Heart right ventricle (tissue), 16 donors: ENCODE measurements around the gene SOBP. TPM values are rescaled to one million over a fixed set of nuclear protein-coding genes. Genes with fewer than 3 reads are reported as not detected.

Source experiments
- ATAC-seq, 8 donors: fragments of 200-7000 bp; cut with Tn5 transposase; one replicate each; pipeline ENCODE4 v1.9.1; 2020; ENCODE audit warnings: mild to moderate bottlenecking in 8 of 8, moderate library complexity in 8 of 8, moderate number of reproducible peaks in 1 of 8
- DNase-seq, 2 donors: peaks; one replicate each; pipeline ENCODE4 v3.0.0-alpha.2; 2020
- H3K27ac ChIP-seq, 10 donors: fragments of 200-600 bp; sonication (generic) in 2 of 10; one replicate each; pipeline versions ENCODE4 v1.5.0 to v1.8.0; 2020 to 2022; ENCODE audit warnings: mild to moderate bottlenecking in 3 of 10
- H3K27me3 ChIP-seq, 7 donors: fragments of 200-600 bp; one replicate each; pipeline ENCODE4 v1.8.0; 2021 to 2022; ENCODE audit warnings: mild to moderate bottlenecking in 2 of 7
- H3K36me3 ChIP-seq, 9 donors: fragments of 200-600 bp; sonication (generic) in 1 of 9; one replicate each; pipeline versions ENCODE4 v1.5.0 to v1.8.0; 2020 to 2022; ENCODE audit warnings: mild to moderate bottlenecking in 2 of 9
- H3K4me1 ChIP-seq, 9 donors: fragments of 200-600 bp; sonication (generic) in 1 of 9; one replicate each; pipeline versions ENCODE4 v1.5.0 to v1.8.0; 2020 to 2022; ENCODE audit warnings: mild to moderate bottlenecking in 4 of 9
- H3K4me3 ChIP-seq, 10 donors: fragments of 200-600 bp; sonication (generic) in 2 of 10; one replicate each; pipeline versions ENCODE4 v1.5.0 to v1.8.0; 2020 to 2022; ENCODE audit warnings: mild to moderate bottlenecking in 7 of 10, moderate library complexity in 2 of 10
- H3K9me3 ChIP-seq, 11 donors: fragments of 200-600 bp in 10 of 11; sonication (generic) in 2 of 11; one replicate each; pipeline versions ENCODE4 v1.5.0 to v1.8.0; 2013 to 2022; ENCODE audit warnings: mild to moderate bottlenecking in 2 of 11, control low read depth in 1 of 11, moderate library complexity in 1 of 11
- CTCF ChIP-seq, 9 donors: fragments of 200-600 bp; sonication (generic) in 2 of 9; IDR thresholded peaks; one replicate each; pipeline versions ENCODE4 v1.5.0 to v1.8.0; 2021 to 2022; ENCODE audit warnings: antibody characterized with exemption in 9 of 9, mild to moderate bottlenecking in 5 of 9, moderate library complexity in 1 of 9
- WGBS, 2 donors: extraction: QIAGEN DNeasy Blood & Tissue Kit; methylation state at CpG; one replicate each; pipeline ENCODE4 v1.1.7; 2013; ENCODE audit warnings: inconsistent platforms in 1 of 2; 5-methylcytosine and 5-hydroxymethylcytosine counted together
- intact Hi-C, 10 donors: fragments of 100-400 bp; cut with DNase I; formaldehyde crosslinking; loops; one replicate each; pipeline versions ENCODE4 v1.11.1 to v1.14.2; 2022
- polyA plus RNA-seq, 2 donors: library from polyadenylated mRNA; stranded (reverse); fragments of 200-250 nt; gene quantifications; one replicate each; pipeline ENCODE4 v1.2.3, GENCODE V29; 2013
- total RNA-seq, 10 donors: library from RNA; stranded (reverse); fragmentation: NEBNext Ultra II Directional in 3 of 10; extraction: Animal tissue kit (Norgen Biotek cat#: 25700) in 3 of 10; gene quantifications; one replicate each; pipeline versions ENCODE4 v1.2.1 to v1.2.4, GENCODE V29; 2021 to 2023
- donor health status: Arrhythmogenic right ventricular cardiomyopathy.
- donor health status: ischemic (EF 13 %, LVEDD 7.1; RV severe dilation, severe dysfunction).
- donor health status: healthy with polysubstance abuse.
- donor health status: DM: no; HTN: yes; CAD: no.
- donor health status: DM: no; HTN: no; CAD: no.
- donor health status: ischemic (EF 25% LVEDD 6.9; RV normal size, moderate dysfunction).
- donor health status: ischemic (EF 25% LVEDD 5.7; RV mildly dilated, moderate dysfunction).
- donor health status: healthy.
- donor health status: DM: yes; HTN: yes; CAD: no.
- donor health status: Ischemic cardiomyopathy.
- donor health status: ischemic (EF 35%, LVEDD 5.7; RV mildly dilated, moderate dysfunction).
- donor health status: nonischemic (EF 11% LVEDD 7.7; RV severe dilation, severe dysfunction).
- donor health status: DM: yes; HTN: yes; CAD: no.
- donor health status: PGD.
- donor health status: ischemic (EF 29% LVEDD 5.4; RV normal size, mild dysfunction).
- donor health status: nonischemic (EF 23%, LVEDD 6.1; RV moderate dilation, normal function).

Gene SOBP
- total and polyA plus RNA-seq, 12 donors = 5.2 to 25.3 (median 18.2) TPM

- ATAC-seq (no peak), DNase-seq (no peak)
- intact Hi-C loops = no loop called here
- Histone ChIP-seq H3K27me3 (peaks cover 0 to 3% (median 0%) of the 10 kb centered on the region in 7 donors), H3K27ac (no peak overlapping the region), H3K4me1 (peaks cover 0 to 27% (median 8%) of the 10 kb centered on the region in 9 donors), H3K36me3 (no peaks in the 10 kb centered on the region), H3K4me3 (no peak overlapping the region), H3K9me3 (peaks cover 0 to 6% (median 0%) of the 10 kb centered on the region in 11 donors)
- TF ChIP-seq CTCF (IDR thresholded peaks at IDR 0.05) = no peak
- 92 to 100% methylated on average over 2 of the region's 2 CpGs for WGBS, 2 donors
Observed at GRCh38 chr6:107695061-107695720, 205.3 kb downstream of the SOBP start.

- intact Hi-C loops = loop anchor here in 1 of 10 donors (2.0 kb wide), 1 partner anchor 57 kb away; no protein-coding TSS in a partner anchor
- H3K27ac ChIP-seq = peak overlapping the region in 4 of 10 donors; percentile 39 to 73 (median 58)
- no peak for DNase-seq
Observed at GRCh38 chr6:107697682-107698081, 207.8 kb downstream of the SOBP start.

GRCh38 chr6:107698146-107698545, 208.2 kb downstream of the SOBP start:
- DNase-seq (no peak), ATAC-seq (peak in 7 of 8 donors; percentile 42 to 92 (median 62))
- H3K27ac ChIP-seq = peak overlapping the region in 4 of 10 donors; percentile 39 to 73 (median 58)
- H3K27me3 ChIP-seq = no peaks in the 10 kb centered on the region
- H3K4me3 ChIP-seq = no peak overlapping the region
- H3K36me3 ChIP-seq = no peaks in the 10 kb centered on the region
- no peak for TF ChIP-seq CTCF (IDR thresholded peaks at IDR 0.05)
- H3K4me1 ChIP-seq = peaks cover 0 to 14% (median 3%) of the 10 kb centered on the region in 9 donors
- peaks cover 0 to 6% (median 0%) of the 10 kb centered on the region in 11 donors for H3K9me3 ChIP-seq
- intact Hi-C loops = no loop called here
- 47 to 55% methylated on average over 4 of the region's 4 CpGs for WGBS, 2 donors

More at GRCh38 chr6:107697682-107698081, 207.8 kb downstream of the SOBP start:
- H3K27me3 ChIP-seq = no peaks in the 10 kb centered on the region
- H3K36me3 ChIP-seq = no peaks in the 10 kb centered on the region
- 41 to 48% methylated on average over 5 of the region's 5 CpGs for WGBS, 2 donors
- peak in 3 of 8 donors; percentile 47 to 58 (median 53) for ATAC-seq
- peaks cover 0 to 14% (median 3%) of the 10 kb centered on the region in 9 donors for H3K4me1 ChIP-seq
- H3K4me3 ChIP-seq = no peak overlapping the region
- peaks cover 0 to 6% (median 0%) of the 10 kb centered on the region in 11 donors for H3K9me3 ChIP-seq
- no peak for TF ChIP-seq CTCF (IDR thresholded peaks at IDR 0.05)

GRCh38 chr6:107699254-107699653, 209.3 kb downstream of the SOBP start:
- peaks cover 0 to 14% (median 3%) of the 10 kb centered on the region in 9 donors for H3K4me1 ChIP-seq
- DNase-seq (no peak), ATAC-seq (no peak)
- no peaks in the 10 kb centered on the region for H3K27me3 ChIP-seq
- H3K9me3 ChIP-seq = peaks cover 0 to 2% (median 0%) of the 10 kb centered on the region in 11 donors
- no peak overlapping the region for H3K27ac ChIP-seq
- no peak overlapping the region for H3K4me3 ChIP-seq
- WGBS, 2 donors = 80 to 92% methylated on average over 7 of the region's 7 CpGs
- H3K36me3 ChIP-seq = no peaks in the 10 kb centered on the region
- TF ChIP-seq CTCF (IDR thresholded peaks at IDR 0.05) = no peak
- intact Hi-C loops = no loop called here
